Activated CD8-positive, alpha-beta T cell treated with anti-CD3 and anti-CD28 coated beads for 36 hours (primary cell): ENCODE data around the gene ZC3H10. TPM values are rescaled to one million over a fixed set of nuclear protein-coding genes. Genes with fewer than 3 reads are reported as not detected.

Source experiments
- ATAC-seq: fragments of 200-7000 bp; cut with Tn5 transposase; one replicate; pipeline ENCODE4 v1.10.0; 2021; ENCODE audit warnings: mild to moderate bottlenecking, moderate library complexity
- CTCF ChIA-PET: fragments of 350-600 bp; sonication (Branson Sonifier 250); formaldehyde crosslinking; loops from one replicate; lab custom pipeline; 2021; ENCODE audit warnings: antibody characterized with exemption; lab: Charles Lee
- POLR2A ChIA-PET: fragments of 350-600 bp; sonication (Branson Sonifier 250); formaldehyde crosslinking; loops from one replicate; lab custom pipeline; 2021; ENCODE audit warnings: antibody characterized with exemption; lab: Charles Lee
- DNase-seq: peaks from one replicate; pipeline ENCODE4 v3.0.0-alpha.2; 2020
- H3K27ac Mint-ChIP-seq: one replicate; pipeline ENCODE4 v1.8.0; 2021; ENCODE audit warnings: mild to moderate bottlenecking, mixed read lengths
- H3K27me3 Mint-ChIP-seq: one replicate; pipeline ENCODE4 v1.8.0; 2021; ENCODE audit warnings: mixed read lengths
- H3K36me3 Mint-ChIP-seq: one replicate; pipeline ENCODE4 v1.8.0; 2021; ENCODE audit warnings: low read depth, mixed read lengths
- H3K4me1 Mint-ChIP-seq: one replicate; pipeline ENCODE4 v1.8.0; 2021; ENCODE audit warnings: low read depth, mixed read lengths
- H3K4me3 Mint-ChIP-seq: one replicate; pipeline ENCODE4 v1.8.0; 2021; ENCODE audit warnings: mild to moderate bottlenecking, moderate library complexity, mixed read lengths
- H3K9me3 Mint-ChIP-seq: one replicate; pipeline ENCODE4 v1.8.0; 2021; ENCODE audit warnings: mixed read lengths
- CTCF ChIP-seq: fragments of 200-600 bp; IDR thresholded peaks from one replicate; pipeline ENCODE4 v1.8.0; 2022; ENCODE audit warnings: antibody characterized with exemption, mild to moderate bottlenecking
- intact Hi-C: fragments of 100-400 bp; cut with micrococcal nuclease; formaldehyde crosslinking; loops from one replicate; pipeline ENCODE4 v1.10.0; 2022
- total RNA-seq, 2 experiments: library from RNA; stranded (reverse); gene quantifications; one replicate each; pipeline ENCODE4 v1.2.3, GENCODE V29; 2021

Gene ZC3H10
- total RNA-seq, 2 experiments from 2014 or later, result 6.8 to 7.2 TPM

GRCh38 chr12:56143217-56143616 is 25.2 kb downstream of the ZC3H10 start:
- Mint-ChIP-seq H3K36me3 (peaks cover 64% of the 10 kb centered on the region), H3K27ac (peak overlapping the region; percentile 83), H3K9me3 (no peaks in the 10 kb centered on the region), H3K4me1 (peaks cover 38% of the 10 kb centered on the region), H3K4me3 (no peak overlapping the region), H3K27me3 (no peaks in the 10 kb centered on the region)
- intact Hi-C loops, result no loop called here
- TF ChIP-seq CTCF, result no peak
- peak; percentile 61 for ATAC-seq
- DNase-seq, result no peak
- CTCF ChIA-PET, result interaction anchor here (0.8 to 3.3 kb wide), 5 partner anchors 9 to 101 kb away, joined by 3 to 11 read pairs (median 3); partner anchors contain the start of genes MYL6B and SMARCC2
- POLR2A ChIA-PET, result interaction anchor here (0.7 to 3.3 kb wide), 6 partner anchors 9 to 56 kb away, joined by 3 to 23 read pairs (median 5); partner anchors contain the start of genes ESYT1, MYL6B and ZC3H10

GRCh38 chr12:56143870-56144269 is 25.8 kb downstream of the ZC3H10 start:
- no peaks in the 10 kb centered on the region for H3K27me3 Mint-ChIP-seq
- DNase-seq, result no peak
- ChIA-PET POLR2A (interaction anchor here (0.7 to 3.3 kb wide), 12 partner anchors 8 to 64 kb away, joined by 3 to 23 read pairs (median 4); partner anchors contain the start of genes ERBB3, ESYT1, MYL6B and ZC3H10), CTCF (interaction anchor here (0.8 to 1.8 kb wide), 4 partner anchors 15 to 45 kb away, joined by 3 to 7 read pairs (median 5); partner anchors contain the start of genes ESYT1 and SMARCC2)
- H3K9me3 Mint-ChIP-seq, result no peaks in the 10 kb centered on the region
- no peak for ATAC-seq
- no peak overlapping the region for H3K4me3 Mint-ChIP-seq
- TF ChIP-seq CTCF, result no peak
- peak overlapping the region; percentile 83 for H3K27ac Mint-ChIP-seq
- peaks cover 32% of the 10 kb centered on the region for H3K4me1 Mint-ChIP-seq
- H3K36me3 Mint-ChIP-seq, result peaks cover 57% of the 10 kb centered on the region
- intact Hi-C loops, result no loop called here

- Mint-ChIP-seq H3K27me3 (no peaks in the 10 kb centered on the region), H3K4me1 (peaks cover 32% of the 10 kb centered on the region), H3K27ac (peak overlapping the region; percentile 30), H3K9me3 (no peaks in the 10 kb centered on the region), H3K4me3 (no peak overlapping the region), H3K36me3 (peaks cover 46% of the 10 kb centered on the region)
- POLR2A ChIA-PET, result interaction anchor here (1.4 to 3.3 kb wide), 4 partner anchors 10 to 17 kb away, joined by 4 to 23 read pairs (median 6); partner anchors contain the start of gene ESYT1
- no peak for ATAC-seq
- CTCF ChIA-PET, result interaction anchor here (1.2 to 1.8 kb wide), 3 partner anchors 16 to 28 kb away, joined by 3 to 7 read pairs (median 4); partner anchors contain the start of genes ESYT1 and ZC3H10
- TF ChIP-seq CTCF, result no peak
- no peak for DNase-seq
- intact Hi-C loops, result no loop called here
These were observed 27.2 kb downstream of the ZC3H10 start for GRCh38 chr12:56145217-56145616.

- ATAC-seq, result no peak
- H3K27ac Mint-ChIP-seq, result no peak overlapping the region
- CTCF ChIA-PET, result interaction anchor here (1.4 kb wide), 1 partner anchor 18 kb away, joined by 3 read pairs; the partner anchor contains the start of gene ESYT1
These were observed 28.7 kb downstream of the ZC3H10 start for GRCh38 chr12:56146492-56147460.

More at GRCh38 chr12:56146492-56147460, 28.7 kb downstream of the ZC3H10 start:
- H3K36me3 Mint-ChIP-seq, result peaks cover 35% of the 10 kb centered on the region
- H3K9me3 Mint-ChIP-seq, result no peaks in the 10 kb centered on the region
- peaks cover 36% of the 10 kb centered on the region for H3K4me1 Mint-ChIP-seq
- no peak overlapping the region for H3K4me3 Mint-ChIP-seq
- DNase-seq, result no peak
- POLR2A ChIA-PET, result no interaction called here
- intact Hi-C loops, result no loop called here
- TF ChIP-seq CTCF, result no peak
- no peaks in the 10 kb centered on the region for H3K27me3 Mint-ChIP-seq
